Putamen (tissue), 1 donor: Measurements from ENCODE around the gene SLCO3A1.

ENCODE experiments used
- DNase-seq: peaks from one replicate; pipeline ENCODE4 v3.0.0-alpha.2; 2016; ENCODE audit warnings: low spot score

The SLCO3A1 gene

DNA sequence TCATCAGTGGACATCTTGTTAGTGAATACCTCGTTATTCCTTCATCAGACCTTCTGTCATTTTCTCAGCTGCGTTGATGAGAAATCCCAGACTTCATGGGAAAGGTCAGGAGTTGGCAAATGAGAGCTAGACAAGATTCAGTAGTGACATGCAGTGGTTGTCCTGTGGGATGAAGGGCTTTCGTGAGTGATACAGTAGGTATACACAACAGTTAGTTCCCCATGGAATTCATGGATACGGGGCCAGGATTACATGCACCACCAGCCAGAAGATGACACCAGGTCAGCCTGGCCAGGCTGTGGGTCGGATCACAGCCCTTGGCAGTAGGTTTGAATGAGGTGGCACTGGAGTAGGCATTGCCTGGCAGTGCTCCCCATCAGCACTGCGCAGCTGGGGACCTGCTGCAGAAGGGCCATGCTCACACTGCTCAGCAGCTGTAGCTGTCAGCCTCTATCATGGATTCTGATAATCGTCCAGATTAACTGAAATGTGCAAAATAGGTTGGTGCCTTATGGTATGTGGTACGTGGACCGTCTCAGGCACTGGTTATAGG, 150.1 kb downstream of the SLCO3A1 start:
- DNase-seq, result no peak

DNA sequence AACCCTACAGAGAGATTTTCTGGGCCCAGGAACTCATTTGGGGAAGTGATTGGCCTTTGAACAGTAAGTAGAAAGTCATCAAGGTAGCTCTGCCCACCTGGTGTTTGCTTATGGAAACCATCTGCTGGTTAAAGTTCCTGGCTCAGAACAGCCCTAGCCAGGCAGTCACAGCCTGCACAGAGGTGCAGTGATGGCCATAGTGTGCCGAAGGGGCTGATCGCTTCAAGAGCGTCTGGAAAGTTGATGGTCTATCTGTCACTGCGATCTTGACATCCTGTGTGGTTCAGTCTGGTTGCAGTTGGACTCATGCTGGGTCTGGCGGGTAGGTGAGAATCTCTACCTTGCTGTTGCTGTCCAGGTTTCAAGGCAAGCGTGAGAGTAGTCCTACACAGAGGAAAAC, 151.6 kb downstream of the SLCO3A1 start:
- DNase-seq, result no peak

DNA sequence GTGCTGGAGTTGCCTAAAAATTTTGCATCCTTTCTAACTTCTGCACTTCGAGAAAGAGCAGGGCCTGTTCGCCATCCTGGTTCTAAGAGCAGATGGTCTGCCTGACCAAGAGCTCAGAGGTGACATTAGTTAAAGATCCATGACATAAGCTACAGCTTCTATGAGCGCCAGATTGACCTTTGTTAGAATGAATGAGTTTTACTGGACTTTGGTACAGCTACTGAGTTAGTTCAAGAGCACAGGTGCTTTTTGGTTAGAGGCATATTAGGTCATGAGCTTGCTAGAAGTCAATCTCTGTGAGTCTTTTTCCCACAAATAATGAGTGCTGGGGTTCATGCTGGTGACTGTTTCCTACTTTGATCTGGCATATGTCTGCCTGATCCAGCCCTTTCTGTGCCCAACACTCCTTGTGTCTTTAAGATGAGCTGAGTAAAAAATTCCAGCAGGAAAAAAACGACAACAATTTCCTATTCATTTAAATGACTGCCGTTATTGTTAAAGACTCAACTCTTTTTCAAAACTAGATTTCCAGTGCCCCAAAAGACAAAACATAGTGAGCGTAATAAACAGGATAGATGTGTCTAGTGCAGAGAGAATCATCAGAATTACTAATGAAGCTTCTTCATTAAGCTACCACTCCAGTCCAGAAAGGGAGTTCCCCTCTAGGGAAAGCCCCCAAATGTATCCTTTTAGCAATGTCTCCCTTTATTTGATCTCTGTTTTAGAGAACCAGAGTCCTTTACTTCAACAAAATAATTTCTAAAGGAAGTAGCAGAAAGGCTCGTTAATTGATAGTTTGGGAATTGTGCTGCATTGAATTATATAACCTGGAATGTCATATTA, 152.9 kb downstream of the SLCO3A1 start:
- no peak for DNase-seq

DNA sequence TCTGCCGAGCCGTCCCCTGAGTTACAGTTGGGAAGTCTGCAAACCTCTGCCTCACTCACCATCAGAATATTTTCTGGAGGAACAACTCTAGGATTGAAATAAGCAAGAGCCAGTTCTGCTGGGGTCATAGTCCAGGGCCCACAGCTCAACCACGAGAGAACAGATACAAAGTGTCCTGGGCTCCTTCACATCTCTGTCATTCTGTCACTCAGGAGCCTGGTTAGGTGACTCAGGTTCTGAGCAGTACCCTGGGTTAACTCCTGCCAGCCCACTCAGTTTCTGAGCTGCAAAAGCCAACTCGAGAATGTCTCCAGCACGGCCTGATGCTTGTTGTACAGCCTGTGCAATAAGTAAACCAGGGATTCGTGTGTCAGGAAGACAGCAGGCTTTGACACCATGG, 155.7 kb downstream of the SLCO3A1 start:
- DNase-seq, result no peak

DNA sequence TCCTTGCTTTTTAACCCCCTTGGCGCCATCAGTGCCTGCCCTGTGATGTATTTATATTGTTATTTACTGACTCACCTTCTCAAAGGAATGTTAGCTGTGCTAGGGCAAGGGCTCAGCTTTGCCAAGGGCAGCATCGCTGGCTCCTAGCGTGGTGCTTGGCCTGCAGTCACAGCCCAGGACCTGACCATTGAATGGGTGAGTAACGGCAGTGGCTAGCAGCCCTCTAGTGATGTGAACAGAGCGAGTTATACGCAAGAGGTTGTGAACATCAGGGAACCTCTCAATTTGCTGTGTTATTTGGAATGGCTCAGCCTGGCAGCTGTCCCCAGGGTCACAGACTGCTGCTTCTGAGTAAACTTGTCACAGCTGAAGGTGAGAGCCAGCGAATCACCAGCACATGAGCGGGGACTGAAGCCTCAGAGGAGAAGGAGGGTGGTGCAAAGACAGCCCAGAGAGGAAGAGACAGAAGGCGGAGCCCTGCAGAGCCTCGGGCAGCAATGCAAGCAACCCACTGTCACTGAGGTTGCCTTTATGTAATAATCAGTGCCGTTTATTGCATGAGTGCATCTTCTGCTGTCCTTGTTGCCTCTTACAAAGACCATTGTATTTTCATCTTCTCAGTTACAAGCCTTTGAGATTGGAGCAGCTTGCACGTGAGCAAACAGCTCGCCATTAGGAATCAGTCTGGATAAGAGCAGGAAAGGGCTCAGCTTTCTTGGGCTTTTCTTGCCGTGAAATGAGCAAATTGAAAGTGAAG, 158.3 kb downstream of the SLCO3A1 start:
- no peak for DNase-seq

DNA sequence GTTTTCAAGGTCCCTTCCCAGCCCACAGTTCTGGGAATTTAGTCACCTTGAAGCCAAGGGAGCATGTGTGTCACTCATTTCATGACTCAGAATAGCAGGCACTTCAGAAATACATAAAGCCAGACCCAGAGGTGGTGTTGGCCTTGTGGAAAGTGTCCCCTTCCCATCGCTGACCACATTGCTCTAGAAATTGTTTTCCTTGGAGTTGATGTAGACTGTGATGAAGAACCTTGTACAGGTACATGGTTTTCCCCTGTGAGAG, 158.8 kb downstream of the SLCO3A1 start:
- no peak for DNase-seq

DNA sequence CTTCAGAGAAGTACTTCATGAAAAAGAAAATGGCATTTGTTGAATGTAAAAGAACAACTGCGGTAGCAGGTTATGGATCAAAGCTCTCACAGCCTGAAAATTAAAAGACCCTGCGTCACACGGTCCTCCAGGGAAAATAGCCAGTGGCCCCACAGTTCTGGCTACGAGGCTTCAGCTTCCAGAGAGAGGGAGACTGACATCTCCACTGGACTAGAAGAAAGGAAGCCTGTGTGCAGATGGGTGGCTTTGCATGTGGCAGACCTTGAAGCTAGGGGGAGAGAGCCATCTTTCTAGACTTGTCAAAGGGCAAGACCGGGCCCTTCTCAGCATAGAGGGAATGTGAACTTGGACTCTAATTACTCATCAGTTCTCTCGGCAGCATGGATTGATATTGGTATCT, 159.4 kb downstream of the SLCO3A1 start:
- no peak for DNase-seq

DNA sequence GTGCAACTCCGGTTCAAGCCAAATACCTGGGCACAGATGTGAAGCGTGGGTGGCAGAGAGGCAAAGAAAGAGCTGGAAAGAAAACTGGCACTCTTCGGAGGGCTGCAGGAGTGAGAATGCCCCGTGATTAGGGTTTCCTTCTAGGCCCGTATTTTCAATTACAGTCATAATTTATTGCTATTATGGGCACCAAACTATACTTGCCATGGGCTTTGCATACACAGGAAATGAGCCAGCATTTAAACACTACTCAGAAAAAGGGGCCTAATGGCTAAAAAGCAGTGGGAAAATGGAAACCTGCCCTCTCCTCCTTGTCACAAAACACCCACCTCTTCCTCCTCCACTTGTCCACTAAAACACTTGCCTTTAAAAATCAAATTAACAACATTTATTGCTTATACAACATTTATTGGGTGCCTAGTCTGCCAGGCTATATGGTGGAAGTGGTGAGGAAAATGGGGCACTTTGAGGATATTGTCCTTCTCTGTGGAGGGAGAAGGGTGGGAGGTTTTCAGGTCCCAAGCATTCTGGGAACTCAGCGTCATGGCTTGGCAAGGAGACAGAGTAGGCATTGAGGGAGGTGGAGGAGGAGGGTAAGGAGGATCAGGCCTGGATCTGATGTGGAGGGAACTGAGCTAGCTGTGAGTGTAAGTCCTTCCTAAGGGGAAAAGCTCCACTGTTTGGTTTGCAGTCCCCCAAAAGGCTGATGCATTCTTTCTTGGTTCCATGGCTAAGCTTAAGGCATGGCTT, 160.9 kb downstream of the SLCO3A1 start:
- no peak for DNase-seq

DNA sequence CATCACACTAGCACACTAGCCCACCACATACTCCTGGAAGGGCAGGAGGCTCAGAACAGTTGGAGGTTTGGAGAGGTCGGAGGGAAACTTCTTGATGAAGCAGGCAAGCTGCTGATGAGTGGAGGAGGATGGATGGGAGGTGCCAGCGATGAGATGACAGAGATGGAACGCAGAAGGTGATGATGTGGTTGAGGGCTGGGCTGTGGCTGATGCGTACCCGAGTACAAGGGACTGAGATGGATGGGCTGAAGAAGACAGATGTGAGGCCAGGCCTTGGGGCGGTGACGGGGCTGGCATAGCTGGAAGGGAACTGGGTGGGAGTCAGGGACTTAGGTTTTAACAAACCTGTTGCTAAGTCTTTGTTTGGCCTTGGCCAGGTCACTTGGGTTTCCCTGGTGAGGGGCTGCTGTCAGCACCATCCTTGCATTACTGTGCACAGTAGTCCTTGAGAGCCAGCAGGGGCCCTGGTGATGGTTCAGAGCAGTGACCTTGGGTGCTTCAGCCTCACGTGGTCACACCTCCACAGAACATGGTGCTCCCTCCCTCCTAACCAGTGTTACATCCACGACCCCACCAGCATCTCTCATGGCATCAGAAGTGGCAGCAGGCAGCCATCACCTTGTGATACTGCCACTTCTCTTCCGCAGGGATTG, 164.5 kb downstream of the SLCO3A1 start:
- DNase-seq, result no peak

DNA sequence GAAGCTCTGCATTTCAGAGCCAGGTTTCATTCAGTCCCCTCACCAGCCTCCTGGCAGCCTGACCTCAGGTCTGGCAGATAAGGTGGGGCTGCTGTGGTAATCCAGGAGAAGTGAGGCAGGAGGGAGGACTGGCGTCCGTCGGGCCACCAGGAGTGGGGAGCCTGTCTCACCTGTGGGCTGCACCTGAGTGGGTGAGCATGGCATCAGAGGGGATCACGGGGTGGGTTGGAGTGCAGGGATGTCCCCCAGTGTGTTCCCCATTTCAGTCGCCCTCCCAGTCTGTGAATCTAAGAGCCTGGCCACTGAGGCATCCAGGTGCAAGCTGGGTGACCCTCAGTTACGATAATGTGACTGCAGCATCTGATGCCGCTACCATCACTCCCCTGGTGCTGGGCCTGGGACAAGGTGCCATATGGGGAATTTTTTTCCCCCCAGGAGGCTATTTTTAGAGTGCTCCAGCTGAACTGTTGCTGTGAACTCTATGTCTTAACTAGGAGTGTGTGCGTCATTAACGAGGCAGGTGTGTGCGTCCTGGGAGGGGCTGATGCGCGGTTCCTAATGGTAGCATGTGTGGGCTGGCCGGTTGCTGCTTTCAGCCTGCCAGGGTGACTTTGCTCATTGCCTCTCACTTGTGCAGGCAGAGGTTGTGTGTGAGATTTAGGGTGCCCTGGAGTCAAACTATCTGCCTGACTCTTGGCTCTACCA, 165.2 kb downstream of the SLCO3A1 start:
- DNase-seq, result no peak

DNA sequence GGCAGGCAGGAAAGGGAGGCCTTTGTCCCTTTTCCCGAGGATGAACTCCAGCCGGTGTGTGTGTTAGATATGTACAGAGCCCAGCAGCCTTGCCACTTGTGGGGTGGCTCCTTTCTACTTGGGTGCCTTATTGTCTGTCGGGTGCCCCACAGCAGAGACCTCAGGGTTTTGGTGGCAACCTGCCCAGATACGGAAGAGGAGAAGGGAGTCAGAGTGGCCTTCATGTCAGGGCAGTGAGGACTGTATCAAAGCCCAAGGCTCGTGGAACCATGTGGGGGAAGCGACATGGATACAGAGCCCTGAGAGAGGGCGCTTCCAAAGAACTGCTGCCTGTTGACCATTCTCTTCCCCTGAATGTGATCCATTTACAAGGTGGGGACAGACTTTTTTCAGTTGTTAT, 166.2 kb downstream of the SLCO3A1 start:
- DNase-seq, result no peak

DNA sequence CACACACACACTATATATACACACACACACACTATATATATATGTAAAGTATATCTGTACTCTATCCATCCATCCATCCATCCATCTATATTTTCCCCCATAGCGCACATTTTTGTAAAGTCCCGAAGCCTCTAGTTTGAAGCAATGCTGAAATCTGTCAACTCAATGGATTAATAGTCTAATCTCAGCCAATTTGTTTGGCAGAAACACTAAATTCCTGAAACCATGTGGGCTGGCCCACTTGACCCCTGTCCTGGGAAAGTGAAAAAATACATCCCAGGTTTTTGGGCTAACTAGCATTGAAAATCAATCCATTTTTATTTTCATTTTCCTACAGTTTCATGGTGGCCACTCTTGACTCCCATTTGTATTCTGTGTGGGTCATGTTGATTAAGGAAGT, 166.7 kb downstream of the SLCO3A1 start:
- DNase-seq, result no peak

DNA sequence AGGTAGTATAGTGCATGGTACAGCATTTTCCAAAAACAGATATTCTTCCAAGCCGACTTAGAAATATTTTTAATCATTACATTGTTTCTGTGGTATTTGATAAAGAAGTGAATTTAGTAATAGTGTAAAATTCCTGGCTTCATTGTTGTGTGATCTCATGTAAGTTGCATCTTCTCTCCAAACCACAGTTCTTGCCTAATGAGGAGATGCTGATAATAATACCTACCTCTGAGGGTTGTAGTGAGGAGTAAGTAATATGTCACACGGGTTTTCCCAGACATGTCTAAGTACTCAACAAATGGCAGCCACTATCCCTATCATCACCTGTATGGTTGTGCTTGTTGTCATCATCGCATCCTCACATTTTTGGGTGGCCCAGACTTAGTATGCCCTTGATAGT, 167.3 kb downstream of the SLCO3A1 start:
- DNase-seq, result no peak

DNA sequence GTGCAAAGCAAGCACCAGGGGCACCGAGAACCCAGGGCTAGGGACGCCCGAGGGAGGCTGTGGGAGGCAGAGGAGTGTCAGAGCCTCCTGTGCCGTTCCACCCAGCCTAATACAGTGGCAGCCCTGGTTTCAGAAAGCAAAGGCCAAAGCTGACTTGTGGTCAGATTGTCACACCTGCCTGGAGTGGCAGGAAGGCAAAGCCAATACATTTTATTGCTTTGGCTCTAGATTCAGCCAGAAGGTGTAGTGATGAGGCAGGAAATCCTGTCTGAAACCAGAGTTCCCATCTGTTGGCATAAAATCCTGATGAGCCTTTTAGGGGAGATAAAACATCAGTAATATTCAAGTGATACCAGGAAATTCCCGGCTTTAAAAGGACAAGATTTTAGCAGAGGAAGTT, 168.3 kb downstream of the SLCO3A1 start:
- DNase-seq, result no peak

DNA sequence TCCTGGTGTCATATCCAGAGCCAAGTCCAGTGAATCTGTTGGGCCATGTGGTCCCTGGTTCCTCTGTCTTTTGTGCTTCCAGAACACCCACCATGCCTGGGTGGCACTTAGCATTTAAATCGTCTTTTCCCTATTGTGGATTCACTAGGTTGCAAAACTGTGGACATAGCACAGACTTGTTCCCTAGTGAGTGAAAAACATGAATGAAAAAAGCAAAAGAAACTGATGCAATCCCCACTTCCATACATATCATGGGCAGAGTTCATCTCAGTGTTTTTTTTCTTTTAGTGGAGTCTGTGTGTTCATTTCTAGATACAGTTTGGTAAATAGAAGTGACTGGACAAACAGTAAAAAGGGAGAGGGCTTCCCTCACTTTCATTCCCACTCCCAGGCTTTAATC, 170.5 kb downstream of the SLCO3A1 start:
- DNase-seq, result no peak

DNA sequence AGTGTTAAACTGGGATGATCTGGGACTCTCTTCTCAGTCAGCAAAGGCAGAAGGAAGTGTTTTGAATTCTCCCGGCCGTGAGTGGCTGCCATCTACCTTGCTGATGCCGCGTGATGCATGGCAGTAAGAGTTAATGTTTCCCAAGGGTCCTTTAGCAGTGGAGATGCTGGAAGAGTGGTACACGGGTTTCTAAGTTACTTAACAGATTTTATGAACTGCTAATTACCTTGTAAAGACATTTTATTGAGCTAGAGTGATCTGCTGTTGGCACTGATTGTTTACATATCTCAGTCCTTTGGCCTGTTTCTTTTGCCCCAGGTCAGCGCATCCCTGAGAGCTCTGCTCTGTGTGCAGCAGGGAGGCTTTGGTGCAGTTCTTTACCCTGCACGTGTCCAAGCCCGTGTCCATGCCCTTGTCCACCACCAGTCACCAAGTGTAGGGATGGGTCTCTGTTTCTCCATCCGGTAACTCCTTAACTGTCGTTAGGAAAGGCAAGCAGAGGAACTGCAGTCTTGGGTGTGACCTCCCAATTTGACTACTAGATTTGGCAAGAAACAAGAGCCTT, 172.3 kb downstream of the SLCO3A1 start:
- no peak for DNase-seq

DNA sequence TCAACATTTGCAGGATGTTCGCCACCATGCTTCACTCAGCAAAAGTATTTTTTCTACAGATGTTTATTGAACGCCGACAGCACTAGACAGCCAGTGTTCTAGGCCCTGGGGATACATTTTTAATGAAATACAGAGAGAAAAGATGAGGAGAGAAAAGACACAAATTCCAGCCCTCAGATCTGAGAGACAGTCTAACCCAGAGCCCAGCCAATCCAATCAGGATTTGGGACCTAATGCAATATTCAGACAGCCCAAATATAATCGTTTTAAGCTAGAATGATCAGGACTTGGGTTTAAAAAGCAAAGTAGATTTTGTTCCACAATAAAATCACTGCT, 174.8 kb downstream of the SLCO3A1 start:
- DNase-seq, result no peak

DNA sequence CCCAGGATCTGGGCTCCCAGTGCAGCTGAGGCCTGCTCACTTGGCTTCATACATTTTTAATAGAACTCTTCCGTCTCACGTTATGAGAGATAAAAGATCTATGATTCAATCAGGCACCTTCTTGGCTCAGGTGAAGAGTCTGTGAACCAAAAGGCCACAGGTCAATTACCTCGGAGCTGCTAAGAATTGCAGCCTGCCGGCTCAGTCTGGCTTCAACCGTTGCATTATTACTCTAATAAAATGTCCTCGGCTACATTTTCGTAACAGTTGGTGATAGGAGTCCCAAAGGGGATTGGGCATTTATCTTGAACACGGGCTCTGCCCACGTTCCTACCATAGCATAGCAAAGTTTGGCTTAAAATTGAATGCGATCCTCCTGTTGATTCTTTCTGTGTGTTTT, 176.3 kb downstream of the SLCO3A1 start:
- no peak for DNase-seq

DNA sequence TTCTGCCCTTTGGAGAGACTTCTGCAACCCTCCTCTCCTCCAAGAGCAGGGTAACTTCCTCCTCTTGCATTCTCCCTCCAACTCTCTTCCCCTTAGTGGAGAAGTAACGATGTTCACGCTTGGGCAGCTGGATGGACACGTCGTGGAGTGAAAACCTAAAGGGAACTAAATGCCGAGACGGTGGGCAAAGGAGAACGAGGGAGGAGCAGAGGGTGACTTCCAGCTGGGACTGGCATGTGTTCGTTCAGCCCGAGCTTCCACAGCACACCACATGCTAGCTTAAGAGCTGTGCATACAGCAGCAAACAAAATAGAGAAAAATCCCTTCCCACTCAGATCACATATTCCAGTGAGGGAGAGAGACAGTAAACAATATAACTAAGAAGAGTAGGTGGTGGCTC, 179.8 kb downstream of the SLCO3A1 start:
- no peak for DNase-seq

DNA sequence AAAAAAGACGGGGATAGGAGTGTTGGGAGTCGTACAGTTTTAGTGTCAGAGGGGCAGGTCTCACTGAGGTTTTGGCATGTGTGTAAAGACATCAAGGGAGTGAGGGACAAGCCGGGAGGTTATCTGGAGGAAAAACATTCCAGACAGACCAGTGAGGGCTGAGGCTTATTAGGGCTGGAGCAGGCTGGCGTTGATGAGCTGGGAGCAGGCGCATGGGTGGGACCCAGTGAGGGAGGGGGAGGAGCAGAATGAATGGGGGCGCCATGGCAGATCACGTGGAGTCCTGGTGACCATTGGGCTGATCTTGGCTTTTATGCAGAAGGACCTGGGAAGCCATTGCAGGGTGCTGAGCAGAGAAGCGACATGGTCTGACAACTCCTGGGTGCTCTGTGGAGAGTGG, 180.2 kb downstream of the SLCO3A1 start:
- DNase-seq, result no peak

DNA sequence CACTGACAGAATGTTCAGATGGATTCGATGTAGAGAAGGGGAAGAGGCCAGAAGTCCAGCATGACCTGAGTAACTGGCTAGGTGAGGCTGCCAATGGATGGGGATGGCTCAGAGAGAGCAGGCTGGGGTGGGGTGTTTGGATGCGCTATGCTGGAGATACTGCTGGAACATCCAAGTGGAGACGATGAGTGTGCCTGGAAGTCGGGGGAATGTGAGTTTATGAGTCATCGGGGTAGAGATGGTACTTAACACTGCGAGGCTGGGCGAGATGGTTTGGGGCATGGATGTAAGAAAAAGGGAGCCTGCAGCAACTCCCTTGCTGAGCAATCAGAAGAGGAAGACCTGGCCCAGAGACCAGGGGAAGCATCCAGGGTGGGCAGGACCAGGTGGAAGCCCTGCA, 180.7 kb downstream of the SLCO3A1 start:
- no peak for DNase-seq

DNA sequence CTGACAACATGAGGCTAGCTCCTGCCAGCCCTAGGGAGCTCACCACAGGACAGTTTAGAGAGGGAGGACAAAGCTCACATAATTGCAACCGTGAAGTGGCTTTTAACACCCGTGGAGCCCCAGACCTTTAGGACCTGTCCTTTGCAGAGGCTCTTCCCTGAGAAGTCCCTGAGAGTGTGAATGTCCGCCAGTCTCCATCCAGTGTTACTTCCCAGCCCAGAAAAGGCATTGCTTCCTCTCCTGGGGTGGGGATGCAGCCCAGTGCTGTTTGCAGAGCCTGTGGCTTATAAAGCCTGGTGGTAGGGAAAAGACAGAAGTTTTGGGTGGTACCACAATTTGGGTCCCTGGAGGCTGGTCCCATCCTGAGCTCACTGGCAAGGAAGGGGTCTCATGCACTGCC, 182.0 kb downstream of the SLCO3A1 start:
- no peak for DNase-seq
